ENCODE data around the gene LRBA. TPM values are rescaled to one million over a fixed set of nuclear protein-coding genes. Genes with fewer than 3 reads are reported as not detected.

The LRBA gene
- total and polyA plus RNA-seq, 8 donors = 7.3 to 156 (median 73.9) TPM

DNA sequence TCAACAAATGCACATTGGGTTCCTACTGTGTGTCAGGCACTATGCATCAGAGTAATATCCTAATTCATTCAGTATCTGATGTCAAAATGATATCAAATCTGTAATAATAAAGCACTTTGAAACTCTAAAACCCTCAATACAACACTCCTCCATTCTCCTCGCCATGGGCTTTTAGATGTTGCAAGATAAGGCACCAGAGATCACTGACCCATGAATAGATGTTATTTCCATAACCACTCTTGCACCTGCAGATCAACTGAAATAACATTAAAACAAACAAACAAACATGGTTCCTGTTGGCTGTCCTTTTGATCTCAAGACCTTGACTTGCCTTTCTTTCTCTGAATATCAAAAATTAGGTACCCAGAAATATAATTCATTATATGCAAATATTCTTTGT lies 333.0 kb downstream of the LRBA start:
- intact Hi-C loops (cut with DNase I; ENCODE audit: low total_unique reads) = no loop called here
- Histone ChIP-seq H3K36me3 (peaks cover 0 to 8% (median 6%) of the 10 kb centered on the region in 4 donors), H3K27me3 (no peaks in the 10 kb centered on the region), H3K27ac (no peak overlapping the region), H3K4me1 (no peaks in the 10 kb centered on the region), H3K9me3 (no peaks in the 10 kb centered on the region), H3K4me3 (no peak overlapping the region)
- 90 to 98% (median 94%) methylated on average over 1 of the region's 1 CpG for WGBS, 5 donors
- TF ChIP-seq POLR2AphosphoS5 (IDR thresholded peaks at IDR 0.05) (no peak), EP300 (IDR thresholded peaks at IDR 0.05) (no peak), CTCF (IDR thresholded peaks at IDR 0.05) (no peak), POLR2A (IDR thresholded peaks at IDR 0.05) (no peak)
- no peak for DNase-seq

- intact Hi-C loops (cut with DNase I; ENCODE audit: low total_unique reads) = no loop called here
- no peak overlapping the region for H3K4me3 ChIP-seq
- TF ChIP-seq CTCF (IDR thresholded peaks at IDR 0.05) = no peak
- no peak for TF ChIP-seq POLR2AphosphoS5 (IDR thresholded peaks at IDR 0.05)
- H3K27ac ChIP-seq = no peak overlapping the region
- no peak for DNase-seq
- H3K4me1 ChIP-seq = no peaks in the 10 kb centered on the region
- H3K36me3 ChIP-seq = peaks cover 0 to 8% (median 6%) of the 10 kb centered on the region in 4 donors
- H3K27me3 ChIP-seq = no peaks in the 10 kb centered on the region
- no peaks in the 10 kb centered on the region for H3K9me3 ChIP-seq
These were observed 334.0 kb downstream of the LRBA start for GRCh38 chr4:150681063-150681462.

DNA sequence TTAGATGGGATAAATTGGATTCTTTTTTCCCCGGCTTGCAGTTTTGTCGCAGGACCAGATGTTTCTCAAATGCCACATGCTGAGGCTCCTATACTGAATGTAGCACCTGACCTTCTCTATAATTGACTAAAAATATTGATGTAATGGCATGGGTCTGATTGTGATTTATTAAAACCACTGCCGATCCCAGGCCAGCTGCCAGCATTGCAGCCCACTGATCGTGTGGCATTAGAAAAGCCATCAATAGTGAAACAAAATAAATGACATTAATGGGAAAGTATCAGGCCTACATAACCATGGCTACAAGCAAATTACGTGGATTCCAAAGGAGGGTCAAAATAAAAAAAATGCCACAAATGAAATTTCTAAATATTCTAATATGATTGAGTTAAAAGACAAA lies 334.4 kb downstream of the LRBA start:
- no peaks in the 10 kb centered on the region for H3K4me1 ChIP-seq
- peaks cover 0 to 8% (median 6%) of the 10 kb centered on the region in 4 donors for H3K36me3 ChIP-seq
- peak in 1 of 2 donors; percentile 6 for DNase-seq
- WGBS, 5 donors = 67 to 82% (median 73%) methylated on average over 5 of the region's 5 CpGs
- H3K27ac ChIP-seq = no peak overlapping the region
- no peaks in the 10 kb centered on the region for H3K27me3 ChIP-seq
- no peaks in the 10 kb centered on the region for H3K9me3 ChIP-seq
- no peak overlapping the region for H3K4me3 ChIP-seq
- TF ChIP-seq CTCF (IDR thresholded peaks at IDR 0.05) (no peak), EP300 (IDR thresholded peaks at IDR 0.05) (no peak), POLR2AphosphoS5 (IDR thresholded peaks at IDR 0.05) (no peak), POLR2A (IDR thresholded peaks at IDR 0.05) (no peak)
- intact Hi-C loops (cut with DNase I; ENCODE audit: low total_unique reads) = no loop called here

DNA sequence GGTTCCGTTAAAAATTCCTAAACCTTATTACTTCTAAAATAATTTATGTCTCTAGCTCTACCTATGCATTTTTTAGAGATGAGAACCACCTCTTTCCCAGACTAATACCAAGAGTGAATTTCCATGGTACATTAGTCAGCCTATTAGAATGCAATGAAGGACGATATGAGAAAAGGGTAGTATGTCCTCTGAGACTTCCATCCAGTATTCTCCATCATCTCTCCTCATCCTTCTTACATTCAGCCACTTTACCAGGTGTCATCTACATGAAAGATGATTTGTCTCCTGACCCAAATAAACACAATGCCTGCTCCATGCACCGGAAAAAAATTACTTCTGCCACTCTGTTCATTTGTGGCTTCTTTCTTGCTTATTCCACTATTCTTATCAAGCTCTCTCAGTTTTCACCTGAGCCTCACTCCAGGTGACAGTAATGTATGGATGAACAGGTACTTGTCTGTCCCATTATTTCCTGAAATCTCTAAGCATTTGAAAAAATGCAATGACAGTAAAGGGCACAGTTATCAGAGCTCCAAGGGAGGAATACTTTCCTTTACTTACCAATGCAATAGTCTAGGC lies 335.2 kb downstream of the LRBA start:
- peaks cover 0 to 8% (median 6%) of the 10 kb centered on the region in 4 donors for H3K36me3 ChIP-seq
- TF ChIP-seq POLR2AphosphoS5 (IDR thresholded peaks at IDR 0.05) = no peak
- TF ChIP-seq CTCF (IDR thresholded peaks at IDR 0.05) = no peak
- TF ChIP-seq EP300 (IDR thresholded peaks at IDR 0.05) = no peak
- no peak for TF ChIP-seq POLR2A (IDR thresholded peaks at IDR 0.05)
- no peak for DNase-seq
- intact Hi-C loops (cut with DNase I; ENCODE audit: low total_unique reads) = no loop called here
- 79 to 87% (median 83%) methylated on average over 3 of the region's 3 CpGs for WGBS, 5 donors
- H3K27me3 ChIP-seq = no peaks in the 10 kb centered on the region
- no peaks in the 10 kb centered on the region for H3K4me1 ChIP-seq
- no peak overlapping the region for H3K4me3 ChIP-seq
- no peak overlapping the region for H3K27ac ChIP-seq
- H3K9me3 ChIP-seq = no peaks in the 10 kb centered on the region

Measured in stomach (tissue), 9 donors.